Subcutaneous adipose tissue (tissue), 4 donors: ENCODE results near the gene PPM1K. TPM values are rescaled to one million over a fixed set of nuclear protein-coding genes. Genes with fewer than 3 reads are reported as not detected.

ENCODE experiments used
- total RNA-seq, 4 donors: library from RNA; depleted of rRNA; stranded (reverse); fragments of >200 nt; gene quantifications; one replicate each; pipeline ENCODE4 v1.1.0, GENCODE V29; 2016
- TF ChIP-seq, protein P1 (sequence below): fragments of 450-650 bp; IDR thresholded peaks from one replicate; pipeline ENCODE4 v1.5.1; 2016; ENCODE audit warnings: low read depth, mild to moderate bottlenecking, control low read depth, antibody characterized with exemption, moderate library complexity

PPM1K gene
- total RNA-seq, 4 donors from 2014 or later, result 10.4 to 19.2 (median 15.0) TPM

DNA sequence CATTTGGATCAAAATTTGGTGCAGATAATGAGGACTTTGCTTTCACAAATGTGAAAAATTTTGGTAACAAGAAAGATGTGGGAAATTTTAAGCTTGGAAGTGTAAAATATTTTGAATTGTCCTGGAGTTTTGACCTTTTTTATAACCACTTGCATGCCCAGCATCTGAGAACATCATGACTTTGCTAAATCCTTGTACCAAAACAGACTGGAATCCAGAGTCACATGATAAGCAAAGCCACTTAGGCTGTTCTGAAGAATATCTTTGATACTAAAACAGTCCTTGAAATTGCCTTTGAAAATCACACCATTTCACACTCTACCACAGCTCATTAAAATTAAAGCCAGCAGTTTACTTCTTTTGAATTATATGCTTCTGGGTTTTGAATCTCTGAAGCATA lies 2.5 kb upstream of the PPM1K start:
- TF ChIP-seq, protein P1, sequence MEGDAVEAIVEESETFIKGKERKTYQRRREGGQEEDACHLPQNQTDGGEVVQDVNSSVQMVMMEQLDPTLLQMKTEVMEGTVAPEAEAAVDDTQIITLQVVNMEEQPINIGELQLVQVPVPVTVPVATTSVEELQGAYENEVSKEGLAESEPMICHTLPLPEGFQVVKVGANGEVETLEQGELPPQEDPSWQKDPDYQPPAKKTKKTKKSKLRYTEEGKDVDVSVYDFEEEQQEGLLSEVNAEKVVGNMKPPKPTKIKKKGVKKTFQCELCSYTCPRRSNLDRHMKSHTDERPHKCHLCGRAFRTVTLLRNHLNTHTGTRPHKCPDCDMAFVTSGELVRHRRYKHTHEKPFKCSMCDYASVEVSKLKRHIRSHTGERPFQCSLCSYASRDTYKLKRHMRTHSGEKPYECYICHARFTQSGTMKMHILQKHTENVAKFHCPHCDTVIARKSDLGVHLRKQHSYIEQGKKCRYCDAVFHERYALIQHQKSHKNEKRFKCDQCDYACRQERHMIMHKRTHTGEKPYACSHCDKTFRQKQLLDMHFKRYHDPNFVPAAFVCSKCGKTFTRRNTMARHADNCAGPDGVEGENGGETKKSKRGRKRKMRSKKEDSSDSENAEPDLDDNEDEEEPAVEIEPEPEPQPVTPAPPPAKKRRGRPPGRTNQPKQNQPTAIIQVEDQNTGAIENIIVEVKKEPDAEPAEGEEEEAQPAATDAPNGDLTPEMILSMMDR, result no peak

DNA sequence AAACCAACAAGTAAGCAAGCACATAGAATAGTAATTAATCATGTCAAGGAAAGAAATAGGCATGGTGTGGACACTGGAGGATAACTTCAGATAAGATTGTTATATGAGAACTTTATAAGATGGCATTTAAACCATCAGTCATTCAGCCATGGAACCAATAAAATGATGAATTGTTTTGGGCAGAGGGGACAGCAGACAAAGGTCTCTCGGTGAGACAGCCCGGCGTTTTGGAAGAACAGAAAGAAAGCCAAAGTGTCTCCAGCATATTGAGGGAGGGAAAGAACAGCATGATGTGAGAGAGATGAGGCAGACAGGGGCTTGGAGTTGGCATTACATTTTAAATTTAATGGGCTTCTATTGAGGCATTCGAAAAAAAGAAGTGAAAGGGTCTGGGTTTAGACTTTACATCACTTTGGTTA lies 883 bp upstream of the PPM1K start:
- TF ChIP-seq, protein P1, result no peak

DNA sequence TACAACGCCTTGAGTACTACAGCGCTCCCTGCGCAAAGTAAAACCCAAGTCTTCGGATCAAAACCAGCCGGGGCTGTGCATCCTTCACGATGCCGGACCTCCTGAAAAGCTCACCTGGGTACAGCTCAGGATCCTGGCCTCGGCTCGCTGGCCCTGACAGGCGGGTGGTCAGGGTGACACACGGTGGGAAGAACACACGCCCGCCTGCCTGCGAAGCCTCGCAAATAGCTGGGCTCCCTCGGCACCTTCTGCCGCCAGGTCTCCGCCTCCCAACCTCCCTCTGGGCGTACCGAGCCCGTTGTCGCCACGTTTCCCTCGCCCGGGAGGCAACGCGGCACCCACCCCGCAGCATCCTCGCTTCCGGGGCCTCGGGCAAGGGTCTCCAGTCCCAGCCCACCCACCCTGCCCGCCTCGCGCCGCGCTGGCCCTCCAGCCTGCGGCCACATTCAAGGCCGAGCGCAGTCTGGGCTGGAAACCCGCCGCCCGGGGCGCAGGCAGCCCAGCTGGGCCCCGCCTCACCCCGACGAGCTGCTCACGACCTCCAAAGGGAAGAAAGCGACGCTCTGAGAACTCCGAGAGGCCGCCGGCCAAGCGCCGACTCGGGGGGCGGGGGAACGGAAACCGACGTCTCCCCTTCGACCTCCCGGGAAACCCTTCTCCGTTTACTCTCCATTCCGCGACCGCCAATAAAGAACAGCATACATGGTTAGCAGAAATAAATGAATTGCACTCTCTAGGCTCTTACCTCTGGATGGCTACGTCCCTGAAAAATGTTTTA lies 511 bp downstream of the PPM1K start:
- TF ChIP-seq, protein P1, result no peak

DNA sequence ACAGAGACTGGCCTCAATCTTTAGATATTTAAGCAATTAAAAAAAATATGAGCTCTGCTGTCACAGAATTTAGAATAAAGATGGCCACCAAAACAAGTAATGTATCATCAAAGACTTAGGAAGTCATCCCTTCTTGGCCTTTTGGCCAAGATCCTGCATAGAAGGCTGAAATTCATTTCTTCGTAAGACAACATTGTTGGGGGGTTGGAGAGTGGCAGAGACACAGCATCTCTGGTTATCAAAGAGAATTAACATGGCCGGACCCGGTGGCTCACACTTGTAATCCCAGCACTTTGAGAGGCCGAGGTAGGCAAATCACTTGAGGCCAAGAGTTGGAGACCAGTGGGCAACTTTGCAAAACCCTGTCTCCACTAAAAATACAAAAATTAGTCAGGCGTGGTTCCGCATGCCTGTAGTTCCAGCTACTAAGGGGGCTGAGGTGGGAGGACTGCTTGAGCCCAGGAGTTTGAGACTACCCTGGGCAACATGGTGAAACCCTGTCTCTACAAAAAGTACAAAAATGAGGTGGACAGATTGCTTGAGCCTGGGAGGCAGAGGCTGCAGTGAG lies 4.0 kb downstream of the PPM1K start:
- TF ChIP-seq, protein P1, result no peak

DNA sequence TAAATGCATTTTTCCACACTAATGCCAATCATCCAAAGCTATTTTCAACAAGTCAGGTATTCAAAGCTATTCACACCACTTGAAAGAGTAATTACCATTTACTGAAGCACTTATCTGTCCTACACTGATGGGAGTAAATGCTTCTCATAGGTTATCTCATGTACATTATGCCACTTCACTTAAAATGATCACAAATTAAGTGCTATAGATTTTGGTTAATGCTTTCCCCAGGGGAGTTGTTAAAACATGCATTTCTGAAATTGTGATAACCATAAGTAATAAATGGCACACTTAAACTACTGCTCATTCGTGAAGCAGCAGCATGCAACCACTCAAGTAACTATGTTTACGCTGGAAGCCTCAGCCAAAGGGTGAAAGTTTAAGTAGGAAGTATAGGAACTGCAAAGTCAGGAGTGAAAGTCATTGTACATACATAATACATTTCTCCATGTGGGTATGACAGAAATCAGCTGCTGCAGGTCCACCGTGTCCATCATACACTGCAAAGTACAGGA lies 6.6 kb downstream of the PPM1K start:
- TF ChIP-seq, protein P1, result no peak

DNA sequence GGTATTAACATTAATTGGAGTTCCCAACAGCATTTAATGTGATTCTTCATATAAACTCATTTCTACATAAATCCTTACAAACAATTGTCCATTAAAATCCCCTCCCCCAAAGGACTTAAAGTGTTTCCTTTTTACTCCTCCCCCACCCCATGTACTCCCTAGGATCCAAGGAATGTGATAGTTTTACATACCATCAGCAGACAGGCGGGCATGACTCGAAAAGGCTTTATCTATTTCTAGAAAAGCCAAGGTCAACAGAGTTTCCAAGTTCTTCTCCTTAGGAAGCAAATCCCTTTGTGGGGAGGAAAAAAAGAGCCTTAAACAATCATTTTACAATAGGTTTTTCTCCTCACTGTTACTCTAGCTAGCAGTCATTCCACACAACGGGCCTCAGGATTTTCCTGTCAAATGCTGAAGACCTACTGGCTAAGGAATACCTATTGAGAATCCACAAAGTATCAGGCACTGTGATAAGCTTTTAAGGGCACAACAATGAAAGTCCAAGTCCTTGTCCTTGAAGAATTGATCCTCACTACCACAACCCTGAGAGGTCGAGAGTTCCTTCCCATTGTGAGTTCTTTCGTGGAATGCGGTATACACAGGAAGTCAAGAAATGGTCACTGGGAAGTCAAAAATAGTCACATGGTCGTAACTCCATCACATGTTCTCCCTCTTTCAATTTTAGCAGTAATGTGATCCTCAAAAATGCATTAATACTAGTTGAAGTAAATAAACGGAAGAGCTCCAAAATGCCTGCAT lies 7.2 kb downstream of the PPM1K start:
- TF ChIP-seq, protein P1, result no peak
